Stimulated activated CD4-positive, alpha-beta T cell treated with anti-CD3 and anti-CD28 coated beads, Interleukin-4, amount 100 ng/mL, for 48 hours (primary cell): ENCODE measurements around the gene DNAAF1.

Experiments
- DNase-seq, 2 donors: peaks; one replicate each; pipeline ENCODE4 v3.0.0-alpha.2; 2020; ENCODE audit warnings: low read depth in 2 of 2

DNAAF1 gene

GRCh38 chr16:84161037-84161436, 15.9 kb downstream of the DNAAF1 start:
- no peak for DNase-seq

GRCh38 chr16:84161801-84162200, 16.7 kb downstream of the DNAAF1 start:
- no peak for DNase-seq

- DNase-seq = no peak
These were observed 20.6 kb downstream of the DNAAF1 start for GRCh38 chr16:84165746-84166145.

GRCh38 chr16:84166796-84167695, 21.9 kb downstream of the DNAAF1 start:
- DNase-seq = peak in 1 of 2 donors; percentile 42

- DNase-seq = no peak
These were observed 24.7 kb downstream of the DNAAF1 start for GRCh38 chr16:84169765-84170310.

GRCh38 chr16:84174396-84174795, 29.3 kb downstream of the DNAAF1 start:
- DNase-seq = no peak

- peak in 1 of 2 donors; percentile 59 for DNase-seq
These were observed 30.4 kb downstream of the DNAAF1 start for GRCh38 chr16:84175350-84176081.

- no peak for DNase-seq
These were observed 31.3 kb downstream of the DNAAF1 start for GRCh38 chr16:84176192-84177053.

GRCh38 chr16:84177741-84178073, 32.6 kb downstream of the DNAAF1 start:
- no peak for DNase-seq

GRCh38 chr16:84178146-84178765, 33.1 kb downstream of the DNAAF1 start:
- DNase-seq = no peak

- no peak for DNase-seq
These were observed 33.9 kb downstream of the DNAAF1 start for GRCh38 chr16:84178892-84179611.

- no peak for DNase-seq
These were observed 34.7 kb downstream of the DNAAF1 start for GRCh38 chr16:84179612-84180320.

GRCh38 chr16:84180519-84181140, 35.5 kb downstream of the DNAAF1 start:
- no peak for DNase-seq

- no peak for DNase-seq
These were observed 36.2 kb downstream of the DNAAF1 start for GRCh38 chr16:84181144-84181915.

- DNase-seq = no peak
These were observed 37.0 kb downstream of the DNAAF1 start for GRCh38 chr16:84182104-84182503.

- DNase-seq = no peak
These were observed 37.8 kb downstream of the DNAAF1 start for GRCh38 chr16:84182680-84183571.

- DNase-seq = no peak
These were observed 38.4 kb downstream of the DNAAF1 start for GRCh38 chr16:84183572-84183875.
